GM12892 (cell line): ENCODE data around the gene HOXA7.

Experiments
- POLR2A ChIP-seq: IDR thresholded peaks from 2 replicates; pipeline ENCODE4 v1.6.1; 2011; ENCODE audit warnings: low read depth, low read length, control low read depth
- POLR2AphosphoS5 ChIP-seq: IDR thresholded peaks from 2 replicates; pipeline ENCODE4 v1.6.1; 2011; ENCODE audit warnings: low read depth, low read length, control low read depth

GRCh38 chr7:27202862-27203134 is 46.3 kb upstream of the HOXA7 start:
- no peak for TF ChIP-seq POLR2AphosphoS5
- TF ChIP-seq POLR2A, result no peak
